22Rv1 (cell line): ENCODE data around the gene HABP2.
A peak's percentile ranks its signal among the peaks of the same experiment; 100 is the strongest.

Source experiments
- ZFX ChIP-seq: fragments of 450-650 bp; IDR thresholded peaks from 2 replicates; pipeline ENCODE4 v1.6.1; 2017; ENCODE audit warnings: antibody characterized with exemption, borderline replicate concordance
- TF ChIP-seq, protein P1 (sequence below): fragments of 450-650 bp; IDR thresholded peaks from 2 replicates; pipeline ENCODE4 v1.5.1; 2017; ENCODE audit warnings: mild to moderate bottlenecking

DNA sequence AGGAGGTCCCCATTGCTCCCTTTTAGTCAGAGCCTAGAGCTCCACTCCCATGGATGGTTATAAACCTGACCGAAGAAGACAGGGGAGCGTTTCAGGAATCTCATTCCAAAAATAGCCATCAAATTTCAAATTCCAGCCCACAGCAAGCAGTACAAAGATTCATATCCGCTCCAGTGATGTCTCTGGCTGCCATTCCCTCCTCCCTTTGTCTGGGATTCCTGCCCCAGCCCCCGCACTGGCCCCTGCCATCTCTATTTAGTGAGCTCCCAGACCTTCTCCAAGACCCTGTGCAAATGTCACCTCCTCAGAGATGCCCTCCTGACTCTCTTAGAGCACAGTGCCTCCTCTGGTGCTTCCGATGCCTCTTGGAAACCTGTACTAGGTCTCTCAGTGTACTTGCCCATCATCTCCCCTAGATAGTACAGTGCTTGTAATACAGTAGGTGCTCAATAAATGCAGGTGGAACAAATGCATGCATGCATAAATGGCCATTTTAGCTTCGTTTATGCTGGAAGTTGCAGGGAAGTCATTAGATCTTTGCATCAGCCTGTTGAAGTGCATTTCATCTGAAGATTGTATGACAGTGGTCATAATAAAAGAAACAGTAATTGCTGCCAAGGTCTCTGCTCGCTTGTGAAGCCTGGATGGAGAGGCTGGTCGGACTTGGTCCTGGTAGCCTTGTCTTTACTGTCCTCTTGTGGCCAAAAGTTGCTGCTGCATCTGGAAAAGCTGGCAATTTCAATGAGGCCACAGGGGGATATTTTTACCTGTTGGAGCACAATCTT lies 32.0 kb upstream of the HABP2 start:
- TF ChIP-seq, protein P1, sequence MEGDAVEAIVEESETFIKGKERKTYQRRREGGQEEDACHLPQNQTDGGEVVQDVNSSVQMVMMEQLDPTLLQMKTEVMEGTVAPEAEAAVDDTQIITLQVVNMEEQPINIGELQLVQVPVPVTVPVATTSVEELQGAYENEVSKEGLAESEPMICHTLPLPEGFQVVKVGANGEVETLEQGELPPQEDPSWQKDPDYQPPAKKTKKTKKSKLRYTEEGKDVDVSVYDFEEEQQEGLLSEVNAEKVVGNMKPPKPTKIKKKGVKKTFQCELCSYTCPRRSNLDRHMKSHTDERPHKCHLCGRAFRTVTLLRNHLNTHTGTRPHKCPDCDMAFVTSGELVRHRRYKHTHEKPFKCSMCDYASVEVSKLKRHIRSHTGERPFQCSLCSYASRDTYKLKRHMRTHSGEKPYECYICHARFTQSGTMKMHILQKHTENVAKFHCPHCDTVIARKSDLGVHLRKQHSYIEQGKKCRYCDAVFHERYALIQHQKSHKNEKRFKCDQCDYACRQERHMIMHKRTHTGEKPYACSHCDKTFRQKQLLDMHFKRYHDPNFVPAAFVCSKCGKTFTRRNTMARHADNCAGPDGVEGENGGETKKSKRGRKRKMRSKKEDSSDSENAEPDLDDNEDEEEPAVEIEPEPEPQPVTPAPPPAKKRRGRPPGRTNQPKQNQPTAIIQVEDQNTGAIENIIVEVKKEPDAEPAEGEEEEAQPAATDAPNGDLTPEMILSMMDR, result peak; percentile 98
- no peak for TF ChIP-seq ZFX
